HEK293 (cell line): ENCODE data around the gene PDE11A.
A peak's percentile ranks its signal among the peaks of the same experiment; 100 is the strongest.

Experiments used
- BCL11A ChIP-seq: fragments of 450-650 bp; formaldehyde crosslinking; IDR thresholded peaks from 2 replicates; pipeline ENCODE4 v1.5.1; 2016; ENCODE audit warnings: low read depth, missing biosample characterization, missing genetic modification characterization
- GLIS2 ChIP-seq: fragments of 450-650 bp; formaldehyde crosslinking; IDR thresholded peaks from 2 replicates; pipeline ENCODE4 v1.5.1; 2016; ENCODE audit warnings: missing biosample characterization, missing genetic modification characterization
- MYNN ChIP-seq: fragments of 450-650 bp; formaldehyde crosslinking; IDR thresholded peaks from 2 replicates; pipeline ENCODE4 v1.5.1; 2016; ENCODE audit warnings: missing biosample characterization, missing genetic modification characterization, borderline replicate concordance
- OVOL3 ChIP-seq: fragments of 450-650 bp; formaldehyde crosslinking; IDR thresholded peaks from 2 replicates; pipeline ENCODE4 v1.5.1; 2016; ENCODE audit warnings: missing biosample characterization, missing genetic modification characterization
- SETDB1 ChIP-seq: IDR thresholded peaks from one replicate; pipeline ENCODE4 v1.6.1; 2017; ENCODE audit warnings: mild to moderate bottlenecking, low read length, moderate library complexity, mixed read lengths; ENCODE audit not compliant: insufficient read length
- TSHZ1 ChIP-seq: fragments of 450-650 bp; formaldehyde crosslinking; IDR thresholded peaks from 2 replicates; pipeline ENCODE4 v1.5.1; 2016; ENCODE audit warnings: missing biosample characterization, missing genetic modification characterization, borderline replicate concordance
- ZBTB17 ChIP-seq: fragments of 450-650 bp; formaldehyde crosslinking; IDR thresholded peaks from 2 replicates; pipeline ENCODE4 v1.5.1; 2016; ENCODE audit warnings: missing biosample characterization, missing genetic modification characterization
- ZBTB21 ChIP-seq: fragments of 450-650 bp; formaldehyde crosslinking; IDR thresholded peaks from 2 replicates; pipeline ENCODE4 v1.5.1; 2017; ENCODE audit warnings: missing biosample characterization, missing genetic modification characterization
- ZBTB44 ChIP-seq: fragments of 450-650 bp; IDR thresholded peaks from 2 replicates; pipeline ENCODE4 v1.5.1; 2018; ENCODE audit warnings: missing biosample characterization, mild to moderate bottlenecking, missing genetic modification characterization
- ZNF112 ChIP-seq: fragments of 450-650 bp; formaldehyde crosslinking; IDR thresholded peaks from 2 replicates; pipeline ENCODE4 v1.5.0; 2017; ENCODE audit warnings: missing biosample characterization, missing genetic modification characterization
- ZNF146 ChIP-seq: fragments of 450-650 bp; formaldehyde crosslinking; IDR thresholded peaks from 2 replicates; pipeline ENCODE4 v1.5.1; 2016; ENCODE audit warnings: missing biosample characterization, missing genetic modification characterization
- ZNF174 ChIP-seq: fragments of 450-650 bp; formaldehyde crosslinking; IDR thresholded peaks from 2 replicates; pipeline ENCODE4 v1.5.0; 2017; ENCODE audit warnings: missing biosample characterization, mild to moderate bottlenecking, missing genetic modification characterization
- ZNF175 ChIP-seq: fragments of 450-650 bp; formaldehyde crosslinking; IDR thresholded peaks from 2 replicates; pipeline ENCODE4 v1.5.1; 2016; ENCODE audit warnings: missing biosample characterization, missing genetic modification characterization
- ZNF202 ChIP-seq: fragments of 450-650 bp; formaldehyde crosslinking; IDR thresholded peaks from 2 replicates; pipeline ENCODE4 v1.5.1; 2016; ENCODE audit warnings: missing biosample characterization, missing genetic modification characterization, borderline replicate concordance
- ZNF214 ChIP-seq: fragments of 450-650 bp; formaldehyde crosslinking; IDR thresholded peaks from 2 replicates; pipeline ENCODE4 v1.5.1; 2017; ENCODE audit warnings: missing biosample characterization, mild to moderate bottlenecking, missing genetic modification characterization, borderline replicate concordance
- ZNF23 ChIP-seq: fragments of 450-650 bp; formaldehyde crosslinking; IDR thresholded peaks from 2 replicates; pipeline ENCODE4 v1.5.1; 2016; ENCODE audit warnings: missing biosample characterization, missing genetic modification characterization, borderline replicate concordance
- ZNF248 ChIP-seq: fragments of 450-650 bp; formaldehyde crosslinking; IDR thresholded peaks from 2 replicates; pipeline ENCODE4 v1.5.1; 2017; ENCODE audit warnings: missing biosample characterization, missing genetic modification characterization
- ZNF26 ChIP-seq: fragments of 450-650 bp; formaldehyde crosslinking; IDR thresholded peaks from 2 replicates; pipeline ENCODE4 v1.5.1; 2016; ENCODE audit warnings: missing biosample characterization, missing genetic modification characterization
- ZNF433 ChIP-seq: fragments of 450-650 bp; formaldehyde crosslinking; IDR thresholded peaks from 2 replicates; pipeline ENCODE4 v1.5.1; 2016; ENCODE audit warnings: missing biosample characterization, missing genetic modification characterization, low read depth
- ZNF473 ChIP-seq: fragments of 450-650 bp; formaldehyde crosslinking; IDR thresholded peaks from 2 replicates; pipeline ENCODE4 v1.5.1; 2017; ENCODE audit warnings: missing biosample characterization, missing genetic modification characterization
- ZNF488 ChIP-seq: fragments of 450-650 bp; formaldehyde crosslinking; IDR thresholded peaks from 2 replicates; pipeline ENCODE4 v1.5.1; 2016; ENCODE audit warnings: missing biosample characterization, missing genetic modification characterization
- ZNF639 ChIP-seq: fragments of 450-650 bp; formaldehyde crosslinking; IDR thresholded peaks from 2 replicates; pipeline ENCODE4 v1.5.1; 2016; ENCODE audit warnings: missing biosample characterization, missing genetic modification characterization
- ZNF658 ChIP-seq: fragments of 450-650 bp; formaldehyde crosslinking; IDR thresholded peaks from 2 replicates; pipeline ENCODE4; 2016; ENCODE audit warnings: missing biosample characterization, missing genetic modification characterization
- ZNF670 ChIP-seq: fragments of 450-650 bp; formaldehyde crosslinking; IDR thresholded peaks from 2 replicates; pipeline ENCODE4 v1.5.1; 2016; ENCODE audit warnings: missing biosample characterization, missing genetic modification characterization, low read depth
- ZNF677 ChIP-seq: fragments of 450-650 bp; IDR thresholded peaks from 2 replicates; pipeline ENCODE4 v1.5.0; 2018; ENCODE audit warnings: missing biosample characterization, mild to moderate bottlenecking, missing genetic modification characterization, moderate library complexity
- ZNF776 ChIP-seq: fragments of 450-650 bp; formaldehyde crosslinking; IDR thresholded peaks from 2 replicates; pipeline ENCODE4 v1.5.0; 2017; ENCODE audit warnings: missing biosample characterization, missing genetic modification characterization, borderline replicate concordance
- ZNF843 ChIP-seq: fragments of 450-650 bp; formaldehyde crosslinking; IDR thresholded peaks from 2 replicates; pipeline ENCODE4 v1.5.1; 2016; ENCODE audit warnings: missing biosample characterization, missing genetic modification characterization
- ZSCAN5A ChIP-seq: fragments of 450-650 bp; formaldehyde crosslinking; IDR thresholded peaks from 2 replicates; pipeline ENCODE4 v1.5.1; 2016; ENCODE audit warnings: missing biosample characterization, missing genetic modification characterization
- ZXDB ChIP-seq: fragments of 450-650 bp; formaldehyde crosslinking; IDR thresholded peaks from 2 replicates; pipeline ENCODE4 v1.5.1; 2016; ENCODE audit warnings: missing biosample characterization, missing genetic modification characterization

Gene PDE11A

GRCh38 chr2:178112202-178113152, 39.9 kb upstream of the PDE11A start, which contains the start of gene RBM45 (continued):
- 0 out of 2 replicates have a peak, but pooled peaks have one; percentile 57 for TF ChIP-seq ZSCAN5A (tag by site-specific recombination)
- no peak for TF ChIP-seq ZNF112 (tag by site-specific recombination)
- TF ChIP-seq ZNF639 (tag by site-specific recombination), result peak; percentile 46; the same call in 1 of the 2 replicates
- TF ChIP-seq ZNF26 (tag by site-specific recombination), result no peak
- TF ChIP-seq MYNN (tag by site-specific recombination), result no peak
- peak; percentile 36; the same call in 1 of the 2 replicates for TF ChIP-seq ZBTB44 (tag by site-specific recombination)
- TF ChIP-seq ZNF843, result 0 out of 2 replicates have a peak, but pooled peaks have one; percentile 18
- no peak for TF ChIP-seq ZNF248 (tag by site-specific recombination)
- TF ChIP-seq ZNF488 (tag by site-specific recombination), result no peak
- peak; percentile 72 for TF ChIP-seq ZXDB (tag by site-specific recombination)
- TF ChIP-seq TSHZ1, result no peak
- TF ChIP-seq ZBTB21 (tag by site-specific recombination), result no peak
- peak; percentile 81 for TF ChIP-seq BCL11A
- 0 out of 2 replicates have a peak, but pooled peaks have one; percentile 16 for TF ChIP-seq GLIS2 (tag by site-specific recombination)
- no peak for TF ChIP-seq ZNF433 (tag by site-specific recombination)
- TF ChIP-seq ZNF175 (tag by site-specific recombination), result no peak
- TF ChIP-seq ZNF658 (tag by site-specific recombination), result no peak
- TF ChIP-seq ZNF677 (tag by site-specific recombination), result no peak
- no peak for TF ChIP-seq ZNF146 (tag by site-specific recombination)
- TF ChIP-seq ZNF202 (tag by site-specific recombination), result no peak
- TF ChIP-seq ZNF670, result no peak
- TF ChIP-seq SETDB1, result peak; percentile 48
- TF ChIP-seq ZNF214, result no peak
- TF ChIP-seq OVOL3 (tag by site-specific recombination), result no peak
- peak; percentile 99 for TF ChIP-seq ZBTB17 (tag by site-specific recombination)
- TF ChIP-seq ZNF23 (tag by site-specific recombination), result no peak
- TF ChIP-seq ZNF776, result no peak
- no peak for TF ChIP-seq ZNF174 (tag by site-specific recombination)
- TF ChIP-seq ZNF473 (tag by site-specific recombination), result no peak
